Activated CD4-positive, alpha-beta T cell treated with anti-CD3 and anti-CD28 coated beads, Interleukin-2, amount 10 ng/mL, durations not matched to agents 24 days and 14 days (primary cell): ENCODE measurements around the gene GAPDHS. TPM values are rescaled to one million over a fixed set of nuclear protein-coding genes. Genes with fewer than 3 reads are reported as not detected.

ENCODE experiments used
- DNase-seq: peaks from one replicate; pipeline ENCODE4 v3.0.0; 2022
- H3K27ac Mint-ChIP-seq: one replicate; pipeline ENCODE4 v1.8.0; 2022; ENCODE audit warnings: mild to moderate bottlenecking, mixed read lengths
- H3K27me3 Mint-ChIP-seq: one replicate; pipeline ENCODE4 v1.8.0; 2022; ENCODE audit warnings: mixed read lengths
- H3K36me3 Mint-ChIP-seq: one replicate; pipeline ENCODE4 v1.8.0; 2022; ENCODE audit warnings: low read depth, mild to moderate bottlenecking, mixed read lengths
- H3K4me1 Mint-ChIP-seq: one replicate; pipeline ENCODE4 v1.8.0; 2021; ENCODE audit warnings: mixed read lengths
- H3K4me3 Mint-ChIP-seq: one replicate; pipeline ENCODE4 v1.8.0; 2022; ENCODE audit warnings: mild to moderate bottlenecking, moderate library complexity, mixed read lengths
- H3K9me3 Mint-ChIP-seq: one replicate; pipeline ENCODE4 v1.8.0; 2021; ENCODE audit warnings: mixed read lengths
- intact Hi-C: fragments of 100-400 bp; cut with micrococcal nuclease; formaldehyde crosslinking; loops from one replicate; pipeline ENCODE4 v1.15.1; 2023
- total RNA-seq: library from RNA; stranded (reverse); gene quantifications from 2 replicates; pipeline ENCODE4 v1.2.3, GENCODE V29; 2022

GAPDHS gene
- total RNA-seq, 1 donor from 2014 or later, result not detected

DNA sequence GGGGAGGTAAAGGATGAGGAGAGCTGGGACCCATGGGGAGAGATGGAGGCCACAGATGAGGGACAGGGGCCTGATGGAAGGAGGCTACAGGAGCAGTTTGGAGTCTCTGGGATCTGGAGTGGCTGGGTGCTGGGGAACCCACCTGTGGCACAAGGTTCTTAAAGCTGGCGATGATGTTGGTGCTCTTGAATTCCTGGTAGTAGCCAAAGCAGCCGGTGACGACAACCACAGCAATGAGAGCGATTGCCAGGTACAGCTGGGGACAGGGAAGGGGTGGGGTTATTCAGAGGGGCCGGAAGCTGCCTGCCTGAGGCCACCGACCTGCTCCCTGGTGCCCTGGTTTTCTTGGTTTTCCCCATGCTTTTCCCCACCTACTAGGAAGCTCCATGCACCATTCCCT lies 27.4 kb downstream of the GAPDHS start:
- H3K4me3 Mint-ChIP-seq, result no peak overlapping the region
- H3K4me1 Mint-ChIP-seq, result peaks cover 5% of the 10 kb centered on the region
- no peak for DNase-seq
- H3K27me3 Mint-ChIP-seq, result peaks cover 30% of the 10 kb centered on the region
- H3K9me3 Mint-ChIP-seq, result no peaks in the 10 kb centered on the region
- H3K27ac Mint-ChIP-seq, result no peak overlapping the region
- H3K36me3 Mint-ChIP-seq, result no peaks in the 10 kb centered on the region
- intact Hi-C loops, result no loop called here

DNA sequence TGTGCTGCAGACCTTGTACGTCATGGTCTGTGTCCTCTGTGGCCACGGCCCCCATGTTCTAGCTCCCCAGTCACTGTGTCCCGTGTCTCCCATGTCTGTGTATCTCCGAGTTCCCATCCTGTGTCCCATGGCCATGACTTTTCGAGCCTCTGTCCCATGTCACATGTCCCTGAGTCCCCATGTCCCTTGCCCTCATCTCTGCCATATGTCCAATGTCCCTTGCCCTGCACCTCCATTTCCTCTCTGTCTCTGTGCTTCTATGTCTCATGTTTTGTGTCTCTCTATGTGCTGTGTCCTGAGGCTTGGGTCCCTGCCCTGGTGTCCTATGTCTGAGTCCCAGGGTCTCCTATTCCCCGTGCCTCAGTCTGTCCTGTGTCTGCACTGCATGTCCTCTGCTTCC lies 28.2 kb downstream of the GAPDHS start:
- Mint-ChIP-seq H3K4me3 (no peak overlapping the region), H3K27ac (no peak overlapping the region), H3K9me3 (no peaks in the 10 kb centered on the region), H3K36me3 (no peaks in the 10 kb centered on the region), H3K27me3 (peaks cover 28% of the 10 kb centered on the region), H3K4me1 (peaks cover 5% of the 10 kb centered on the region)
- intact Hi-C loops, result no loop called here
- DNase-seq, result no peak

DNA sequence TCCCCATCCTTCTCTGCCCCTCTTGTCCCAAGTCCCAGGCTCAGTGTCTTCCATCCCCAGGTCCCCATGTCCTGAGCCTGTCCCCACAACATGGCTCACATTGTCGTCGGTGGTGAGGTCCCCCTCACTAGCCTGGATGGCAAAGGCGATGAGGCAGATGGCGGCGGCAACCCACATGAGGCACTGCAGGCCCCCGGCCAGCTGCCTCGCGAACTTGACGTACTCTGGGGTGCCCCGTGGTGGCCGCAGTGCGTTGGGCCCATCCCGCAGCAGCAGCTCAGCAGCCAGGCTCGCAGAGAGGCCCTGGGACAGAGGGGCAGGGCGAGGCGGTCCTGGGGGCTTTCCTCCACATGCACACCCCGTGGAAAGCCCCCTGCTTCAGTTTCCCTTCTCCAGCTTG lies 29.1 kb downstream of the GAPDHS start:
- no peaks in the 10 kb centered on the region for H3K9me3 Mint-ChIP-seq
- H3K4me1 Mint-ChIP-seq, result peaks cover 2% of the 10 kb centered on the region
- no peaks in the 10 kb centered on the region for H3K36me3 Mint-ChIP-seq
- H3K27me3 Mint-ChIP-seq, result peaks cover 29% of the 10 kb centered on the region
- intact Hi-C loops, result no loop called here
- no peak overlapping the region for H3K4me3 Mint-ChIP-seq
- no peak for DNase-seq
- no peak overlapping the region for H3K27ac Mint-ChIP-seq

DNA sequence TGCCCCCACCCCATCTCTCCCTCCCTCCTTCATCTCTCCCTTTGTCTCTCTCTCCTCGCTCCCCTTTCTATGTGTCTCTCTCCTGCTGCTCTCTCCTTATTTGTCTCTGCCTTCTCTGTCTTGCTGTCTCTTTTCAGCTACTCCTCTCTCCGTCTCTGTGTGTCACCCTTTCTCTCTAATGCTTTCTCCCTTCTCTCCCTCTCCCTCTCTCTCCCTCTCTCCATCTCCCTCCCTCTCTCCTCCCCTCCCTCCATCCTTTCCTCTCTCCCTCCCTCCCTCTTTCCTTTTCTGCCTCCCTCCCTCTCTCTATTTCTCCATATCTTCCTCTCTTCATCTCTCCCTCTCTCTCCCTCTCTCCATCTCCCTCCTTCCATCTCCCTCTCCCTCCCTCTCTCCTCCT lies 29.5 kb downstream of the GAPDHS start:
- no peak overlapping the region for H3K4me3 Mint-ChIP-seq
- no peaks in the 10 kb centered on the region for H3K36me3 Mint-ChIP-seq
- H3K27ac Mint-ChIP-seq, result no peak overlapping the region
- DNase-seq, result no peak
- H3K9me3 Mint-ChIP-seq, result no peaks in the 10 kb centered on the region
- H3K4me1 Mint-ChIP-seq, result peaks cover 2% of the 10 kb centered on the region
- H3K27me3 Mint-ChIP-seq, result peaks cover 29% of the 10 kb centered on the region
- intact Hi-C loops, result no loop called here

DNA sequence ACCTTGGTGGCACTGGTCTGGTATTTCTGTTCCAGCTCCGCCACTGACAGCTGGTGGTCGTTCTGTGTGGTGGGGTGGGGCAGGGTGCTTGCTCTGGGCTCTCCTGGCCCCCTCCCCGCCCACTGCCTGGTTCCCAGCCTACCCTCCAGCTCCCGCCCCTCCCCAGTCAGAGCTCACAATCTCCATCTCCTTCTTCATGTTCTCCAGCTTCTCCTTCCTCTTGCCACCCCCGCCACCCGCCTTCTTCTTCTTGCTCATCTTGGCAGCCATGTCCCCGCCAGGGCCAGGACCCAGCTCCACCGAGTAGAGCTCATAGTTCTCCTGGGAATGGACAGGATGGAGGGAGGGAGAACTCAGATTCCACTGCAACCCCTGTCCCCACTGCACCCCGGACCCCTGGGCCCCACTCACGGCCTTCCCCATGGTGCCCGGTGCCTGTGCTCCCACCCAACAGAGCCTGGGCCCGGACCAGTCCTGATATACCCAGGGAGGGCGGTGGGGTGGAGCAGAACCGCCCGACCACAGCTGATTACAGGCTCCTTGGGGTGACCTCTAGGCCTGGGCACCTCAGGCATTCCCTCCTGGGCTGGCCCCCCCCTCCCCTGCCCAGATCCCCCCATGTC lies 30.1 kb downstream of the GAPDHS start, which contains the start of gene ATP4A:
TSS of gene ATP4A (minus strand) at position 452 of the 623 bp plus-strand sequence. CDS start at position 423, 29 bp downstream.
- Mint-ChIP-seq H3K4me1 (no peaks in the 10 kb centered on the region), H3K27ac (no peak within 1 kb of the TSS), H3K9me3 (no peaks in the 10 kb centered on the region), H3K36me3 (no peaks in the 10 kb centered on the region), H3K4me3 (no peak within 1 kb of the TSS), H3K27me3 (peaks cover 28% of the 10 kb centered on the region)
- intact Hi-C loops, result no loop called here
- no peak for DNase-seq

DNA sequence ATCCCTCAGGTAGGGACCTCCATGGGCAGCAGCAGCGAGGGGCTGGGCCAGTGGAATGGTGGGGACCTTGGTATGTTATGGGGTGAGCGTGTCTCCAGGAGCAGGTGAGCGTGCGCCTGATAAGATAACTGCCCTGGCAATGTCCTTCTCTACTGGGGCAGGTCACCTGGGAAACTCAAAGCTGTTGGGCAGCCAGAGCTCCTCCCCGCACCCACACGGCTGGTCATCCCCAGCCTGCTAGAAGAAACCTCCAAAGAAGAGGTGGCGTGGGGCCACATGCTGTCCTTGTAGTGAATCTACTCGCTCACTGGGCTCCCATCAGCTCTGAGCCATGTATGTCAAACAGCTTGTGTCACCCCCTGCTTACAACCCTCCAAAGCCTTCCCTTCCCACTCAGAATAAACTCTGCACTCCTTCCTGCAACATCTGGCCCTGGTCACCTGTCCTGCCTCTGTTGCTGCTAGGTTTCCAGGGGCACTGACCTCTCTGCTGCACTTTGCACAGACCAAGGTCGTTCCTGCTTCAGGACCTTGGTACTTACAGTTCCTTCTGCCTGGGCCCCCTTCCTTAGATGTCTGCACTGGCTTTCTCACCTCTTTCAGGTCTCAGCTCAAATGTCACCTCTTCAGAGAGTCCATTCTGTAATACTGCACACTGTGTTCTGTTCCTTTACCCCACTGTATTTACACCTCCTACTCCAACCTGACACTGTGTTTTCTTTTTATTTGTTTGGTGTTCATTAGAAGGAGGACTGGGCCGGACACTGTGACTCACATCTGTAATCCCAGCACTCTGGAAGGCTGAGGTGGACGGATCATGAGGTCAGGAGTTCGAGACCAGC lies 32.0 kb downstream of the GAPDHS start:
- Mint-ChIP-seq H3K9me3 (no peaks in the 10 kb centered on the region), H3K27me3 (peaks cover 14% of the 10 kb centered on the region), H3K4me1 (no peaks in the 10 kb centered on the region), H3K27ac (no peak overlapping the region), H3K4me3 (no peak overlapping the region), H3K36me3 (no peaks in the 10 kb centered on the region)
- DNase-seq, result no peak
- intact Hi-C loops, result no loop called here

DNA sequence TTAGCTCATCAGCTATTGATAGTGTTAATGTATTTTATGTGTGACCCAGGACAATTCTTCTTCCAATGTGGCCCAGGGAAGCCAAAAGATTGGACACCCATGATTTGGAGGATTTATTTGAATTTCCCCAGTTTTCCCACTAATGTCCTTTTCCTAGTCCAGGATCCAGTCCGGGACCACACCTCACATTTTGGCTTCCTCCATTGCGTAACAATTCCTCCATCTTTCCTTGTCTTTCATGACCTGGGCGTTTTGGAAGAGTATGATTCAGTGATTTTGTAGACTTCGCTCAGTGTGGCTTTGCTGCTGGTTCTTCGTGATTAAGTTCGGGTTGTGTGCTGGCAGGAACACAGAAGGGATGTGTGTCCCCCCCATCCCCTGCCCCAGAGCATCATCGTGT lies 33.5 kb downstream of the GAPDHS start:
- no peak overlapping the region for H3K4me3 Mint-ChIP-seq
- no peaks in the 10 kb centered on the region for H3K9me3 Mint-ChIP-seq
- peaks cover 15% of the 10 kb centered on the region for H3K27me3 Mint-ChIP-seq
- peaks cover 2% of the 10 kb centered on the region for H3K4me1 Mint-ChIP-seq
- intact Hi-C loops, result no loop called here
- no peak for DNase-seq
- no peaks in the 10 kb centered on the region for H3K36me3 Mint-ChIP-seq
- H3K27ac Mint-ChIP-seq, result no peak overlapping the region

DNA sequence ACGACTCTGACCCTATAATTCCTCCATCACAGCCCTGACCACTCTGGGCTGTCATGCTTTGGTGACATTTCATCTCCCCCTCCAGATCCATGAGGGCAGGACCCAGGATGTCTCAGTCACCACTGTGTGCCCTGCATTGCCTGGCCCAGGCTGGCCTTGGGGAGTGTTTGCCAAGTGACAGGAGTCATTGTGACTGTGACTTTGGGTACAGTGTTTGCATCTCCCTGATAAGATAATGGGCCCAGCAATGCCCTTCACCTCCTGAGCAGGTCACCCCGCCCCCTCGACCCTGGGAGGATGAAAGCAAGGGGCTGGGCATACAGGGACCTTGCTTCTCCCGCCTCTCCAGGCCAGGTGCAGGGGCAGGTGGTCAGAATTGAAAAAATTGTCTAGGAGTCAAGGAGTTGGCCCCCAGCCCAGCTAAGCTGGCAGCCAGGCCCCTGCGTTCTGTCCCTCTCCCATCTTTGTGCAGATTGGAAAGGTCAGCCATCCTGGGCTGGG lies 36.1 kb downstream of the GAPDHS start:
- peaks cover 2% of the 10 kb centered on the region for H3K4me1 Mint-ChIP-seq
- DNase-seq, result no peak
- no peak overlapping the region for H3K4me3 Mint-ChIP-seq
- no peaks in the 10 kb centered on the region for H3K36me3 Mint-ChIP-seq
- no peaks in the 10 kb centered on the region for H3K9me3 Mint-ChIP-seq
- H3K27me3 Mint-ChIP-seq, result peaks cover 19% of the 10 kb centered on the region
- intact Hi-C loops, result no loop called here
- no peak overlapping the region for H3K27ac Mint-ChIP-seq

DNA sequence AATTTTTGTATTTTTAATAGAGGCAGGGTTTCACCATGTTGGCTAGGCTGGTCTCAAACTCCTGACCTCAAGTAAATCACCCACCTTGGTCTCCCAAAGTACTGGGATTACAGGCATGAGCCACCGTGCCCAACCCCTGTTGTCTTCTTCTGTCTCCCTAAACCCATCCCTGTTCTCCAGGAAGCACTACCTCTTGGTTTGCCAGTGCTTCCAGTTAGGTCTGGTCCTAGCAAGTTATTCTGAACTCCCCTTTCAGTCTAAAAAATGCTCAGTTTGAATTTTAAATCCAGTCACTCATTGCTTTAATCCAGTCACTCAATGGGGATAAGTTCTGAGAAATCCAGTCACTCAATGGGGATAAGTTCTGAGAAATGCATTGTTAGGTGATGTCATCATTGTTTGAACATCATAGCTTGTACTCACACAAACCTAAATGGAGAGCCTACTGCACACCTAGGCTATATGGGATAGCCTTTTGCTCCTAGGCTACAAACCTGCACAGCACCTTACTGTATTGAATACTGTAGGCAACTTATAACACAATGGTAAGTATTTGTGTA lies 38.2 kb downstream of the GAPDHS start:
- no peak for DNase-seq
- intact Hi-C loops, result no loop called here
- peaks cover 12% of the 10 kb centered on the region for H3K9me3 Mint-ChIP-seq
- H3K36me3 Mint-ChIP-seq, result no peaks in the 10 kb centered on the region
- no peak overlapping the region for H3K27ac Mint-ChIP-seq
- no peak overlapping the region for H3K4me3 Mint-ChIP-seq
- H3K4me1 Mint-ChIP-seq, result peaks cover 2% of the 10 kb centered on the region
- peaks cover 19% of the 10 kb centered on the region for H3K27me3 Mint-ChIP-seq

DNA sequence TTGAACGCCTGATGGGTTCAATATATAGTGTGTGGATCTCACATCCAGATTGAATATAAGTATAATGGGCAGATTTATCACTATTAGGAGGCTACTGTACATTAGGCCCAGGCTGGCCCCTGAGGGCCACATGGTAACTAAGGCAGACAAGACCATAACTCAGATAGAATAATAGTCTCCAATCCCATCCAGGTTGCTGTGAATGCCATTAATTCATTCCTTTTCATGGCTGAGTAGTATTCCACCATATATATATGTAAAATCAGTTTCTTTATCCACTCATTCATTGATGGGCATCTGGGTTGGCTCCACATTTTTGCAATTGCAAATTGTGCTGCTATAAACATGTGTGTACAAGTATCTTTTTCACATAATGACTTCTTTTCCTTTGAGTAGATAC lies 44.7 kb downstream of the GAPDHS start:
- H3K36me3 Mint-ChIP-seq, result peaks cover 6% of the 10 kb centered on the region

DNA sequence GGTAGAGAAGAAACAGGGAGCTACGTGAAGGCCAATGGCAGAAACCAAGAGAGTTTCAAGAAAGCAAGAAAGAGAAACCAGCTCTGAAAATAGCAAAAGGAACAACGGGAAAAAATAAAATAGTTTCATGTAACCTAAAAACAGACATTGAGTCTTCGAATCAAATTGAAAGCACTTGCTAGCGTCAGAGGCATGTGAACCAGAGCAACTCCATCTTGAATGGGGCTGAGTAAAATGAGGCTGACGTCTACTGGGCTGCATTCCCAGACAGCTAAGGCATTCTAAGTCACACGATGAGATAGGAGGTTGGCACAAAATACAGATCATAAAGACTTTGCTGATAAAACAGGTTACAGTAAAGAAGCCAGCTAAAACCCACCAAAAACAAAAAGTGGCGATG lies 45.5 kb downstream of the GAPDHS start:
- DNase-seq, result no peak
- Mint-ChIP-seq H3K27ac (no peak overlapping the region), H3K27me3 (peaks cover 3% of the 10 kb centered on the region), H3K4me1 (no peaks in the 10 kb centered on the region), H3K9me3 (peaks cover 18% of the 10 kb centered on the region), H3K36me3 (peaks cover 6% of the 10 kb centered on the region), H3K4me3 (no peak overlapping the region)
- intact Hi-C loops, result no loop called here

More for the DNA sequence above, 44.7 kb downstream of the GAPDHS start:
- H3K9me3 Mint-ChIP-seq, result peaks cover 18% of the 10 kb centered on the region
- H3K27me3 Mint-ChIP-seq, result peaks cover 6% of the 10 kb centered on the region
- no peak for DNase-seq
- intact Hi-C loops, result no loop called here
- no peak overlapping the region for H3K4me3 Mint-ChIP-seq
- no peaks in the 10 kb centered on the region for H3K4me1 Mint-ChIP-seq
- H3K27ac Mint-ChIP-seq, result no peak overlapping the region

DNA sequence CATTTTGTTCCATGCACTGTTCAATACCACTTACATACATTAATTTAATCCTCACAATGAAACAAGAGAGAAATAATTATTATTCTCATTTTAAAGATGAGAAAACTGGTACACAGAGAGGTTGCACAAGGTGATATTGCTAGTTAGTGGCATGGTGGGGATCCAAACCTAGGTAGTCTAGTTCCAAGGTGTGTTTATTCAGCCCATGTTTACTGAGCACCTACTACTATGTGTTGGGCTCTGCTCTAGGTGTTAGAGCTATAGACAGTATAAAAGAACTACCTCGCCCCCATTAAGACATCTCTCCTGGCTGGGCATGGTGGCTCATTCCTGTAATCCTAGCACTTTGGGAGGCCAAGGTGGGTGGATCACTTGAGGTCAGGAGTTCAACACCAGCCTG lies 49.5 kb downstream of the GAPDHS start:
- H3K4me3 Mint-ChIP-seq, result no peak overlapping the region
- H3K9me3 Mint-ChIP-seq, result no peaks in the 10 kb centered on the region
- intact Hi-C loops, result no loop called here
- H3K27me3 Mint-ChIP-seq, result peaks cover 12% of the 10 kb centered on the region
- H3K36me3 Mint-ChIP-seq, result no peaks in the 10 kb centered on the region
- no peak overlapping the region for H3K27ac Mint-ChIP-seq
- no peak for DNase-seq
- no peaks in the 10 kb centered on the region for H3K4me1 Mint-ChIP-seq

DNA sequence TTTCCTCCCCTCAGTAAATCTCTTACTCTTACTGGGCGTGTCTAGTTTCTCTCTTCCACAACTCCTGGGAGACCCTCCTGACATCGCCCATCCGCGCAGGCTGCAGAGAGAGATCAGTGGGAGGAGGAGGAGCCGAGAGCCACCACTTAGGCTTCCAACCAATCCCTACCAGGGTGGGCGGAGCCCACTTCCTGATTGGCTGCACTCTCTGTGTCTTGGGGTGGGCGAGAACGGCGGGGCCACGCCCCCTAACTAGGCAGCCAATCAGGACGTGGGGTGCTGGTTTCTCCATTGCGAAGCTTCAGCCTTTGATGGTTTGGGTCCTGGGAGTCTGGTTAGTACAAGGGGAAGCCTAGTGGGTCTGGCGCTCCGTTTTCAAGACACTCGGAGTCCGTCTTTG lies 52.6 kb downstream of the GAPDHS start, which contains the start of gene PMIS2:
TSS of gene PMIS2 (plus strand) at position 326 of the 400 bp plus-strand sequence. CDS start 87 bp downstream, outside the sequence.
- H3K36me3 Mint-ChIP-seq, result no peaks in the 10 kb centered on the region
- peak; percentile 60 for DNase-seq
- no peak within 1 kb of the TSS for H3K4me3 Mint-ChIP-seq
- intact Hi-C loops, result no loop called here
- peaks cover 12% of the 10 kb centered on the region for H3K27me3 Mint-ChIP-seq
- H3K9me3 Mint-ChIP-seq, result no peaks in the 10 kb centered on the region
- H3K27ac Mint-ChIP-seq, result no peak within 1 kb of the TSS
- no peaks in the 10 kb centered on the region for H3K4me1 Mint-ChIP-seq

DNA sequence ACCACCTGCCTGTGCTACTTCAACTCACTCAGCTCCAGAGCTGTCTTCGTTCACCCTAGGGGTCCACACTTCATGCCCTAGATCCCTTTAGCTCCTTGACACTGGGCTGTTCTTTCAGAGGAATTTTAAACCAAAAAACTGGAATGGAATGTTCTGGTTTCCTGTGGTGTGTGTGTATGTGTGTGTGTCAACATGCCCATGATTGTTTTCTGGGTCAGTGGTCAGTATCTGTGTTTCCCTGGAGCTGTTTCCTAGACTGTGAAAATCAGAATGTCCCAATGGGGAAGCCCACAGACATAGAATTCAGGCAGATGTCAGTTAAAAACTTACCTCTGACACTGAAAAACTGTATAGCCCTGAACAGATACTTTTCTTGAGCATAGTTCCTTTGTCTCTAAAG lies 54.1 kb downstream of the GAPDHS start:
- no peaks in the 10 kb centered on the region for H3K9me3 Mint-ChIP-seq
- no peaks in the 10 kb centered on the region for H3K36me3 Mint-ChIP-seq
- peaks cover 11% of the 10 kb centered on the region for H3K27me3 Mint-ChIP-seq
- DNase-seq, result no peak
- H3K4me3 Mint-ChIP-seq, result no peak overlapping the region
- no peaks in the 10 kb centered on the region for H3K4me1 Mint-ChIP-seq
- intact Hi-C loops, result no loop called here
- no peak overlapping the region for H3K27ac Mint-ChIP-seq
